NCI-H2196 (cell line): ENCODE data around the gene LFNG.

Experiments used
- DNase-seq: peaks from one replicate; lab custom pipeline; 2025; ENCODE audit not compliant: unreplicated experiment; lab: John Stamatoyannopoulos, UW

LFNG gene

DNA sequence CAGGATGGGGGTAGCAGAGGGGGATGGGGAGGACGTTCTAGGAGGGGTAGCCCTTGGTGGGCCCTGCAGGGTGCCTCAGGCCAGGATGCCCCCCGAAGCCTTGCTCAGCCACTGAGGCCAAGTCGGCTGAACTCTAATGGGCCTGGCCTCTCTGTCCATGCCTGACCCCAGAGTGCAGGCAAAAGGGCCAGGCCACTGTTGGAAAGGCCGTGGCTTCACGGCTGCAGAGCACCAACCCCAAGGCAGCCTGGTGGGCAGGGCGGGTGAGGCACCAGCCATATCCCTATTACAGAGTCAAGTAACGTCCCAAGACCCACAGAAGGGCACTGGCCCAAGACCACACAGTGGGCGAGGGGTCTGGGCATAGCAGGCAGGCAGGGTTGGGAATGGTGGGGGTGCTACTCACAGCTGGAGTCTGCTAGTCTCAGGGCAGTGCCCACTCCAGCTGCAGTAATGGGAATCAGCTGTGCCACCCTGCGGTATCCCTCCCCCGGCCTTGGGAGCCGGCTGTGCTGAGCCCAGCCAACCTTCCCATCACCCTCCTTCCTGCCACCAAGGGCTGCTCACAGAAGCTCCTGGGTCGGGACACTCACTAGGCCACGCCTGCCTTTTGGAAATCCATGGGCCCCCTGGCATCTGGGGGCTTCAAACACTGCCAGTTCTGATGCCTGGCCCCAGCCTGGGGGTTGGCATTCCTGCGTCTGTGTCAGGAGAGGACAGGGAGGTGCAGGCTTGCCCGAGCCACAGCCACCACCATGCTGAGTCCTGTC, 4.0 kb upstream of the LFNG start:
- DNase-seq: no peak

- DNase-seq: no peak
Observed at GRCh38 chr7:2516194-2516555, 3.4 kb upstream of the LFNG start.

DNA sequence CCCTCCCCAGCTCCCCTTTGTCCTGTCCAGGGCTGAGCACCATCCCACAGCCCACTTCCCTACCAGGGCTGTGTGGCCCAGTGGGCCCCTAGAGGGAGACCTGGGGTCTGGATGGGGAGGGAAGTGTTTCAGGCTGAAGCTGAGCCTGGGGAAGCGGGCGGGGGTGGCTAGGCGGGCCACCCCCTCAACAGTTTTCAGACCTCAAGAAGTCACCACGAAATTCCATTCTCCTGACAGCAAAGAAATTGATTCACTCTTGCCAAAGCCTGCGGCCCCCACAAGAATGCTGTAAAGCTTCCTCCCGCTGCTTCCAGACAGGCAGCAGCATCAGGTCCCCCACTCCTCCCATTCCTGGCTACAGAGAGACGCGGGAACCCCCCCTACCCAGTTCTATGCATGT, 2.5 kb upstream of the LFNG start:
- no peak for DNase-seq

DNA sequence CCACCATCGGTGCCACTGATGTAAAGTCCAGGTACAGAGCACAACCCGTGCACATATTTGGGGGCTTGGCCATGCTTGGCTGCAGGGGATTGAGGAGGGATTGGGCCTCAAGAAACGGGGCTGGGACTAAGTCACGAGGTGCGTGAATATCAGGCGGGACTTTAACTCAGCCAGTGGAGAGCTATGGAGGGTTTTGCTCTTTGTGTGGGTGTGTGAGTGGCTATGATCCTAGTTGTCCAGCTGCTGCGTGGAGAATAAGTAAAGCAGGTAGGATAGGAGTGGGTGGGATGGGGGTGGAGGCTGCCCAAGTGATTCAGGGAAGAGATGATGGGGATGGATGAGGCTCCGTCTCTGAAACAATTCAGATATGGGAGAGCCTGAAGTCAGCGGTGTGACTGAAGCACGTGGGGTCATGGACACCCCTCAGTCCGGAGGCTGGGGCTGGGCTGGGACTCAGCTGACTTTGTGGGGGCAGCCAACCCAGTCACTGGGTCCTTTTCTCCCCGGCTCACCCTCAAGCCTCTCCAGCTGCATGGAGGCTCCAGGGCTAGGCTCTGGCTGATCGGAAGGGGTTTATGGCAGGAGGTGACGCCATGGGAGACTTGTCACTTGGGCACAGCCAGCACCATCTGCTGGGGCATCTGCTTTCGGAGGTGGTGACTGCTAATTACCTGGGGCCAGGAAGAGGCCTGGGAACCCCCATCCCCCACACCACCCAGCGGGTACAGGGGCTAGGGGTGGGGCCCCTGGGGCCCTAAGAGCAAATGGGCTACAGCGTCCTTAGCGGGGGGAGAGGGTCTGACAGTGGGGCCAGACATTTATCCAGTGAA, 1.7 kb upstream of the LFNG start:
- DNase-seq: no peak

GRCh38 chr7:2518737-2519118, 846 bp upstream of the LFNG start:
- no peak for DNase-seq

GRCh38 chr7:2520131-2520760, 672 bp downstream of the LFNG start:
- DNase-seq: no peak

DNA sequence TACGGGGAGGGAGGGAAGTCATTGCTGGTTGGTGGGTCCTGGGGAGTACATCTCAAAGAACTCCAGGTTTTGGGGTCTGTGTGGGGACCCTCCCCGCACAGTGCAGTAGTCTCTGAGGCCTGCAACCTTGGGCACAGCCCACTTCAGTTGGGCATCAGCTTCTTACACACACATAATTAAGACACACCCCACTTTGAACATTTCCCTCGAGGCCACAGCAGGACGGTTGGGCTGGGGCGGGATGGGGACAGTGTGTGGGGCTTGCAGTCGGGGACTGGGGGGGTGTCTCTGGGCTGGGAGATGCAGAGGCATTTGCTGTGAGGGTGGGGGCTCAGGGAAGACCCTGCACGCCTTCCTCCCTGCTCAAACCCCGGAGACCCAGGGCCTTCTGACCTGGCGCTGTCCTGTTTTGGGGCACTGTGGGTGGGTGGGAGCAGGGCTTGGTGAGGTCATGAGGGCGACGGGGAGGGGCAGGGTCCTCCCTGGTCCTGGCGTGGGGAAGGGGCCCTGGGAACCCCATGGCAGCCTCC, 1.3 kb downstream of the LFNG start:
- DNase-seq: no peak

DNA sequence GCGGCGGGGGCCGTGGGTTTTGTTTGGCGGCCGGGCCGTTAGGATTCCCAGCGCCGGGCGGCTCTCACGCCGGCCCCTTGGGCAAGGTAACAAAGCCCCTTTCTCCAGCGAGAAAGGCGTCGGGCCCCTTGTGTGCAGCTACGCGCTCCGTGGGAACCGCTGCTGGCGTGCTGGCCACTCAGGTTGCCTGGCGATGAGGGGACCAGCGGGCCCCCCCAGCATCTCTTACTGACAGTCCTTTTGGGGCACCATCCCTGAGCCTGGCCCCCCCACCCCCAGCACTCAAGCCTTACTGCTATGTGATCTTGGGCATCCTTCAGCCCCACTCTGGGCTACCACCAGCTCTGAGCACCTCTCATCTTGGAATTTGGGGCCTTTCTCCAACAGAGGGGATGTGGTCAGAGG, 1.8 kb downstream of the LFNG start:
- no peak for DNase-seq

DNA sequence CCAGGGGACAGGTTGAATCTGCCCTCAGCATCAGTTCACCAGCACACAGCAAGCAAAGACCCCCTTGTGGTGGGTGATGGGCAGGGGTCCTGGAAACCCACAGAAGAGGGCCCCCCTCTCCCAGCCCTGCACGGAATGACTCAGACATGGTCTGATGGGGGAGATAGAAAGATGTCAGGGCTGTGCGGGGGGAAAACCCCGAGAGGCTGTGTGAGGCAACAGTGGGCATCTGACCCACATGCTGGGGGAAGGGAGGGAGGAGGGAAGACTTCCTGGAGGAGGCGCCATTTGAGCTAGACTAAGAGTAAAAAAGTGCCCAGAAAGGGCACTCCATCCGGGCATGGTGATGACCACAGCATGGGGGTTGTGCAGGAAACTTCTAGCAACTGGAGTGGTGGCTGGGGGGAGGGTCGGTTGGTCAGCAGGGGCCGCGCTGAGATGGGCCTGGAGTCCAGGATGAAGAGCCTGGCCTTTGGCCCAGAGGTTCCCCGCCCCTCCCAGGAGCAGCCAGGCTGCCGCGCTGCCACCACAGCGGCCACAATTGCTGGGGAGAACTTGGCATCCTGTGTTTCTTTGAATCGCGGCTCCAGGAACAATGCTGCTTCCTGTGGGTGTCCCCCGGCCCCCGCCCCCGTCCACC, 2.5 kb downstream of the LFNG start:
- peak; percentile 54 for DNase-seq

GRCh38 chr7:2522780-2523433, 3.3 kb downstream of the LFNG start:
- DNase-seq: no peak

GRCh38 chr7:2523461-2523936, 3.9 kb downstream of the LFNG start:
- DNase-seq: peak; percentile 70

DNA sequence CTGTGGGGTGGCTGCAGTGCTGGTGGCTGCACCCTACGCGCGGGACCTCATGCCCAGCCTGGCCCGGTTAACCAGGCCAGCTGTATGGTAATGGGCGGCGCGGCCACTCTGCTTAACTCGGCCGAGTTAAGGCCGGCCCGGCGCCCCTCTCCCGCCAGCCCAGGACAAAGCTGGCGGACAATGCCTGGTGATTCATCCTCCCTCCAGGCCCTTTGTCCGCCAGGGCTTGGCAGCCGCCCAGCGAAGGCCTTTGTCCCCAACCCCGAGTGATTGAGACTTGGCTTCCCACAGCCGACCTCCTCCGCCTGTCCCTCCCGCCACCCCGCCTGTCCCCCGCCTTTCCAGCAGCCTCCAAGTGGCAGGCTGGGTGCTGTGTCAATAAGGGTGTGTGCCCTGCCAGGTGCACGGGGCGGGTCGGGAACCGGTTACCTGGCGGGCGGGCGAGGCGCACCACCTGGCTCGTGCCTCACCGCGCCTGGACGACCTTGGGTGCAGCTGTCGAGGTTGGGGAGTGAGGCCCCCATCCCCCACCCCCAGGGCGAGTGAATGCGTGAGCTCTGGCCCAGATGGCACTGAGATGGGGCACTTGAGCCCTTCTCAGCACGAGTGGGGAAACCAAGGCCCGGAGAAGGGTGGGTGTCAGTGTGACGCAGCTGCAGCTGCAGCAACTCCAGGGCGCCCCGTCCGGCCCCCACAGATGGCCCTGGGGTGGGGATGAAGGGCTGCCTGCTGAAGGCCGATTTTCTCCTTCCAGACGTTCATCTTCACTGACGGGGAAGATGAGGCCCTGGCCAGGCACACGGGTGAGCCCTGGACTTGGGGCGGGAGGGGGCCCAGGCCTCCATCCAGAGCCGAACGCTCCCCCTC, 4.6 kb downstream of the LFNG start:
- DNase-seq: peak; percentile 93

- DNase-seq: no peak
Observed at GRCh38 chr7:2524808-2525657, 5.5 kb downstream of the LFNG start.

DNA sequence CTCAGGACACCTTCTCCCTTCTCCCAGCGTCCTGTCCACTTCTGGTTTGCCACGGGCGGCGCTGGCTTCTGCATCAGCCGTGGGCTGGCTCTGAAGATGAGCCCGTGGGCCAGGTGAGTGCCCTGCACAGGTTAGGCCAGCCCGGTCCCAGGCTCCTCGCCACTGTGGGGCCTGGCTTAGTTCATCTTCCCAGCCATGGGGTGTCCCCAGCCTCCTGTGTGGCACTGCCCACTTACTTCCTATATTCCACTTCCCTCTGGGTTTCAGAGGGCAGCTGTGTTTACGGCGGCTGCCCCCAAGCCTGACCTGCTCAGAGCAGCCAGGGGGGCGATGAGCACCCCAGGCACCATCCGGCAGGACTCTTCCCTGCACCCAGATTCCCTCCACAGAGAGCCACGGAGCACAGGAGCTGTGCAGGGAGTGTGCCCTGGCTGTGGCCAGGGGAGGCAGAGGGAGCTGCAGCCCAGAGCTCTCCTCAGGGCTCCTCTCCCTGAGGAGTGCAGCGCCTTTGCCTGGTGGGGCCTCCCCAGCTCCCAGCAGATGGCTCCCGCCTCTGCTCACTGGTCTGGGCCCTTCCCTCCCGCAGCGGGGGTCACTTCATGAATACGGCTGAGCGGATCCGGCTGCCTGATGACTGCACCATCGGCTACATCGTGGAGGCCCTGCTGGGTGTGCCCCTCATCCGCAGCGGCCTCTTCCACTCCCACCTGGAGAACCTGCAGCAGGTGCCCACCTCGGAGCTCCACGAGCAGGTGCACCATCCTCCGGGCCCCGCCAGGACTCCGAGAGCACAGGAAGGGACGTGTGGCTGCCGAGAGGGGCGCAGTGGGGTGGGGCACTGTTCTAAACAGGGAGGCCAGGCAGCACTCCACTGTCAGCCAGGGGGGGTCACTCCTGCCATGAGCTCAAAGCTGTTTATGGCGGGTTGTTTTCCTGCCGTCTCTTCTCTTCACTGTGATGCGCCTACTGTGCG, 6.4 kb downstream of the LFNG start:
- no peak for DNase-seq

GRCh38 chr7:2526659-2527504, 7.3 kb downstream of the LFNG start:
- no peak for DNase-seq
